GM19035 (cell line): ENCODE results near the gene ADAMTS18.
"Not testable (repeated sequence)": the region's sequence is repeated elsewhere in the genome, so short reads cannot be mapped to it uniquely, and the experiment has no call there.

ENCODE experiments used
- ATAC-seq: cut with Tn5 transposase; IDR thresholded peaks from one replicate; pipeline ENCODE4 v1.9.1; 2021; ENCODE audit not compliant: unreplicated experiment

The ADAMTS18 gene

DNA sequence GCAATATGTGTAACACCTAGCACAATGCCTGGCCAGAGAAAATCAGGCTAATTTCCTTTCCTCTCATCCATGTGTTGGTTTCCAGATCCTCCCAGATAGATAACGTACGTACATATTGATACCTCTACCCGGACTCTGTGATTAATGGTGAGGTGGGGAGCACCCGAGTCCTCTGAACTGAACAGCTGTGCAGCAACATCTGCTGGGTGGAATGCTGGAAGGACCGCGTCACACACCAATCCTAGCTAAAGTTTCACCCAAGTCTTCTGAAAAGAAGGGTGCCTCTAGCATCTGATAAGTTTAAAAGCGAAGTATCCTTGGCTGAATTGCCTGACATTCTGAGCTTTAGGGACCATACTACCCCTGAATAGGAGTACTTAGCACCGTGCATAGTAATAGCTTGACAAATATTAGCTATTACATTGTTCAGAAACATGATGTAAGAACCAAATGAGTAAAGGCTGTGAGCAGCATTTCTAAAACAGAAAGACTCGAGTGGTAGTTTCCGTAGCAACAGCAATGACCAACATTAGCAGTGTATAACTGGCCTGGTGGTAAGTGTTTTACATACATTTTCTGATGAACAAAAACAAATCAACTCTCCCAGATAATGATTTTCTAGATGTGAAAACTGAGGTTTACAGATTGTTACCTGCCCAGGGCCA is 144.3 kb downstream of the ADAMTS18 start:
- ATAC-seq: no peak

GRCh38 chr16:77289331-77289809 is 145.5 kb downstream of the ADAMTS18 start:
- no peak for ATAC-seq

DNA sequence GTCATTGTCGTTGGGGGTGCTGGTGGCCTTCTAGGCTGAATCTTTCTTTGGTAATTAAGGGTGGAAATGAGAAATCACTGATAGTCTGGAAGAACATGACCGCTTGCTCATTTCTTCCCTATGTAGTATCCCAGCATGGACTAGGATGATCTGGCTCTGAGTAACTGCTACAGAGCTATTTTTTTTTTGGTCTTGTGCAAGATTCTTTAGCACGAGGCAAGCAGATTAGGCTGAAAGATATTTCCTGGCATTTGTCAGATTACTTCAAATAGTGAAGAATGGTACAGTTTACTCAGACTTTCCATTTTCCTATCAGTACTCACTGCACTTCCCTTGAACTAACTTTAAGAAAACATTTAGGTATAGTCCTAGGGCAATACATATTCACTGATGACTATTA is 146.6 kb downstream of the ADAMTS18 start:
- no peak for ATAC-seq

GRCh38 chr16:77285676-77286075 is 149.2 kb downstream of the ADAMTS18 start:
- no peak for ATAC-seq

- ATAC-seq: no peak
Observed at GRCh38 chr16:77282345-77282744, 152.5 kb downstream of the ADAMTS18 start.

GRCh38 chr16:77279316-77279715 is 155.5 kb downstream of the ADAMTS18 start:
- ATAC-seq: not testable (repeated sequence)

GRCh38 chr16:77277571-77277970 is 157.3 kb downstream of the ADAMTS18 start:
- no peak for ATAC-seq

GRCh38 chr16:77277141-77277540 is 157.7 kb downstream of the ADAMTS18 start:
- ATAC-seq: no peak

DNA sequence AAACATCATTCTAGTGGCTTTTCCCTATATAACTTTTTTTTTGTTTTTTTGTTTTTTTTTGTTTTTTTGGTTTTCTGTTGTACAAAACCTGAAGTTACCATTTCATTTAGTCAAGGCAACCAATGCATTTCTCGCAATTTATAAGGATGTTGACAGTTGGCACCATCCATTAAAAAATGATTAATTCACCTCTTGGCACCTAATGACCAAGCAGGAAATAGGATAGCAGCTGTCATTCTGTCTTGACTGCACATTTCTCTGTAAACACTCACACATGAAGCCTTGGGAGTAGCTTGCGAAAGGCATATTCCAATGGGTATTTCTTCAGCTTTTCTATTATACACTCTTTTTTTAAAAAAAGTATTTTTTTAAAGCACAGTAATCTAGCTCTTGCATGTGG is 158.2 kb downstream of the ADAMTS18 start:
- no peak for ATAC-seq

GRCh38 chr16:77275303-77275702 is 159.5 kb downstream of the ADAMTS18 start:
- not testable (repeated sequence) for ATAC-seq

DNA sequence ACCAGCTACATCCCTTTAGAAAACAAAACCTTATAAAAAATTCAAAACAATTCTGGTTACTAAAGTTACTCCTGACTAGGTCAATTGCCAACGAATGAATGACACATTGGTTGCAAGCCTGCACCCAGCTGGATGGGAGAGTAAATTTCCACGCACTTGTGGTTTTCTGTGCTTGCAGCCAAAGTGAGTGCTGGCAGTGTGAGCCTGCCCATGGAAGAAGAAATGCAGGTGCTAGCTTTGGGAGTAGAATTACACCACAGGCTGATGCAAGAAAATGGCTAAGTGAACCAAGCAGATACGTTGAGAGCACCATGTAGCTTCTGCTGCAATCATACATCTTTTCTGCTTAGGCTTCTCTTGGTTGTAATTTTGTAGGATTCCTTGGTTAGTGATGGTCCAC is 161.0 kb downstream of the ADAMTS18 start:
- no peak for ATAC-seq

DNA sequence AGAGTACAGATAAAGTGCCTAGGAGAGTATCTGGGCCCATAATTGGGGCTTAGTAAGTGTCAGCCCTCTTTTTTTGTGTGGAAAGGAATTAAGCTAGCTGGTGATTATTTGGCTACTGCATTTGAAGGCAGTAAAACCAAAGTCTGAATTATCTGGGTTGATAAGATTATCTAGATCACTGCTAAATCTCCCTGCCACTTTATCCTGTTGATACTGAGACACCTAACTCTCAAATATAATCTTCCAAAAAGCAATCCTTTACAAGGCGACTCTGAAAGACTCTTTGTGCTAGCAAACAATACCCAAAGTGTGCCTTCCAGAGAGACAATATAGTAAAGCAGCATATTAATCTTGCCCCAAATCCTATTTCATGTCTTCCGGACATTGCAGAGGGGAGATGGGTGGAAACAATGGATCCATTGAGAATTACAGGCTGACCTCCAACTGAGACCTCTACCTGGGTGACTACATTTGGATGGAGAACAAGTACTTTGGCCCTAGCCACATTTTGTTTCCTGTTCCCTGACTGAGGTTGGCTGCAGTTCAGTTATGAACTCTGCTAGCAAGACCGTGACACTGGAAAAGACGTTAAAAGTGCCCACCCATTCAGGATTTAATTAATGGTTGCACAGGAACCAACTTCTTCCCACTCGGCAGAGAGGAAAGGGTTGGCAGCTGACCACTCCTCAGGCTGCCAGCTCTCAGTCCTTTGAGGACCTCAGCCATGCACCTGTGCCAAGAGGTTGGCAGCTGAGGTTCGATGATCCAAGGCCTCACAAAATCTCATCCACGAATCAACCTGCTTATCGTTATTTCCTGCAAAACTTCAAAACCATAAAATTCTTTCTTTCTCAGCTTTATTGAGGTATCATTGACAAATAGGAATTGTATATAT is 163.1 kb downstream of the ADAMTS18 start:
- no peak for ATAC-seq

- not testable (repeated sequence) for ATAC-seq
Observed at GRCh38 chr16:77266185-77266584, 168.6 kb downstream of the ADAMTS18 start.

- no peak for ATAC-seq
Observed at GRCh38 chr16:77262971-77263370, 171.9 kb downstream of the ADAMTS18 start.

GRCh38 chr16:77250400-77250799 is 184.4 kb downstream of the ADAMTS18 start:
- ATAC-seq: no peak

GRCh38 chr16:77246150-77246549 is 188.7 kb downstream of the ADAMTS18 start:
- ATAC-seq: no peak

GRCh38 chr16:77242471-77242870 is 192.4 kb downstream of the ADAMTS18 start:
- not testable (repeated sequence) for ATAC-seq

GRCh38 chr16:77238593-77238992 is 196.2 kb downstream of the ADAMTS18 start:
- ATAC-seq: no peak

- peak; percentile 99 for ATAC-seq
Observed at GRCh38 chr16:77236063-77236511, 198.7 kb downstream of the ADAMTS18 start.

DNA sequence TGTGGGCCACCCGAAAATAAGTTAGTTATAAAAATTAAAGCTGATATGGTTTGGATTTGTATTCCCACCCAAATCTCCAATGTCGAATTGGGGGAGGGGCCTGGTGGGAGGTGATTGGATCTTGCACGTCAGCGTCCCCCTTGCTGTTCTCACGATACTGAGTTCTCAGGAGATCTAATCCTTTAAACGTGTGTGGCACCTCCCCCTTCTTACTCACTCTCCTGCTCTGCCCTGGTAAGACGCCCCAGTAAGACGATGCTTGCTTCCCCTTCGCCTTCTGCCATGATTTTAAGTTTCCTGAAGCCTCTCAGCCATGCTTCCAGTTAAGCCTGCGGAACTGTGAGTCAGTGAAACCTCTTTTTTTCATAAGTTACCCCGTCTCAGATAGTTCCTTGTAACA is 200.2 kb downstream of the ADAMTS18 start:
- no peak for ATAC-seq

DNA sequence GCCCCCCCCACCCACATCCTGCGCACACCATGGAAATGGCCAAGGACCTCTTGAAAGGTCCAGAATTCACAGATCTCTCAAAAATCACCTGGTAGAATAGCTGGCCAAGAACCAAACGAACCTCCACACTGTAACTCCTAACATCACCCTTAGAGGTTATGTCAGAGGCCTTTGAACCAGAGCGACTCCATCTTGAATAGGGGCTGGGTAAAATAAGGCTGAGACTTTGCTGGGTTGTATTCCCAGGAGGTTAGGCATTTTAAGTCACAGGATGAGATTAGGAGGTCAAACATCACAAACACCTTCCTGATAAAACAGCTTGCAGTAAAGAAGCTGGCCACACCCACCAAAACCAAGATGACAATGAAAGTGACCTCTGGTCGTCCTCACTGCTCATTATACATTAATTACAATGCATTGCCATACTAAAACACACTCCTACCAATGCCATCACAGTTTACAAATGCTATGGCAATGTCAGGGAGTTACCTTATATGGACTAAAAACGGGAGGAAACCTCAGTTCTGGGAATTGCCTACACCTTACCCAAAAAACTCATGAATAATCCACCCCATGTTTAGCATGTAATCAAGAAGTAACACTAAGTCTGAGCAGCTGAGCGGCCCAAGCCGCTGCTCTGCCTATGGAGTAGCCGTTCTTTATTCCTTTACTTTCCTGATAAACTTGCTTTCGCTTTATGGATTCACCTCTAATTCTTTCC is 200.9 kb downstream of the ADAMTS18 start:
- no peak for ATAC-seq
